KBM-7 (cell line): ENCODE measurements around the gene SLC9A6.
"Not testable (repeated sequence)": the region's sequence is repeated elsewhere in the genome, so short reads cannot be mapped to it uniquely, and the experiment has no call there.

ENCODE experiments used
- DNase-seq: peaks from one replicate; pipeline ENCODE4 v3.0.0-alpha.2; 2015
- in situ Hi-C: fragments of 300-500 bp; cut with MboI; formaldehyde crosslinking; loops from 2 replicates; pipeline ENCODE4 v1.14.3; 2020; ENCODE audit warnings: low sequenced_read_pairs, low pct_unique_long_range_greater_than_20kb, mixed read lengths

Gene SLC9A6

GRCh38 chrX:136055651-136056221 lies 70.5 kb downstream of the SLC9A6 start:
- DNase-seq: no peak
- in situ Hi-C loops: no loop called here

GRCh38 chrX:136057567-136057966 lies 72.3 kb downstream of the SLC9A6 start:
- no peak for DNase-seq
- in situ Hi-C loops: no loop called here

- in situ Hi-C loops: no loop called here
Observed at GRCh38 chrX:136059350-136059749, 74.1 kb downstream of the SLC9A6 start.

GRCh38 chrX:136061286-136061685 lies 76.1 kb downstream of the SLC9A6 start:
- no peak for DNase-seq
- in situ Hi-C loops: no loop called here

More at GRCh38 chrX:136059350-136059749, 74.1 kb downstream of the SLC9A6 start:
- no peak for DNase-seq

- in situ Hi-C loops: no loop called here
Observed at GRCh38 chrX:136061696-136062095, 76.5 kb downstream of the SLC9A6 start.

GRCh38 chrX:136063340-136064079 lies 78.3 kb downstream of the SLC9A6 start:
- no peak for DNase-seq
- in situ Hi-C loops: no loop called here

More at GRCh38 chrX:136061696-136062095, 76.5 kb downstream of the SLC9A6 start:
- DNase-seq: no peak

- in situ Hi-C loops: no loop called here
- no peak for DNase-seq
Observed at GRCh38 chrX:136064661-136065043, 79.4 kb downstream of the SLC9A6 start.

GRCh38 chrX:136065044-136065671 lies 79.9 kb downstream of the SLC9A6 start:
- peak; percentile 35 for DNase-seq
- in situ Hi-C loops: no loop called here

GRCh38 chrX:136067097-136067496 lies 81.9 kb downstream of the SLC9A6 start:
- no peak for DNase-seq

GRCh38 chrX:136067966-136068365 lies 82.7 kb downstream of the SLC9A6 start:
- in situ Hi-C loops: no loop called here
- no peak for DNase-seq

More at GRCh38 chrX:136067097-136067496, 81.9 kb downstream of the SLC9A6 start:
- in situ Hi-C loops: no loop called here

- in situ Hi-C loops: no loop called here
- DNase-seq: no peak
Observed at GRCh38 chrX:136076942-136077341, 91.7 kb downstream of the SLC9A6 start.

GRCh38 chrX:136080766-136081165 lies 95.5 kb downstream of the SLC9A6 start:
- in situ Hi-C loops: no loop called here
- DNase-seq: no peak

GRCh38 chrX:136086521-136086920 lies 101.3 kb downstream of the SLC9A6 start:
- no peak for DNase-seq
- in situ Hi-C loops: no loop called here

- in situ Hi-C loops, DNase-seq: not testable (repeated sequence)
Observed at GRCh38 chrX:136091898-136092297, 106.7 kb downstream of the SLC9A6 start.

- DNase-seq: no peak
- in situ Hi-C loops: no loop called here
Observed at GRCh38 chrX:136094962-136095361, 109.7 kb downstream of the SLC9A6 start.
